ENCODE measurements around the gene STK35.

GRCh38 chr20:2093883-2094282, 7.7 kb upstream of the STK35 start:
- TF ChIP-seq CTCF (IDR thresholded peaks at IDR 0.05) (no peak), POLR2A (IDR thresholded peaks at IDR 0.05) (no peak)

Data from Peyer's patch (tissue), 4 donors.